ENCODE results near the gene FLOT1. TPM values are rescaled to one million over a fixed set of nuclear protein-coding genes. Genes with fewer than 3 reads are reported as not detected.

FLOT1 gene
- total and polyA plus RNA-seq, 2 of the 13 experiments (the other 11 are each of a cell fraction or from before 2014, with no cell fraction given), result 82.3 to 130 TPM

DNA sequence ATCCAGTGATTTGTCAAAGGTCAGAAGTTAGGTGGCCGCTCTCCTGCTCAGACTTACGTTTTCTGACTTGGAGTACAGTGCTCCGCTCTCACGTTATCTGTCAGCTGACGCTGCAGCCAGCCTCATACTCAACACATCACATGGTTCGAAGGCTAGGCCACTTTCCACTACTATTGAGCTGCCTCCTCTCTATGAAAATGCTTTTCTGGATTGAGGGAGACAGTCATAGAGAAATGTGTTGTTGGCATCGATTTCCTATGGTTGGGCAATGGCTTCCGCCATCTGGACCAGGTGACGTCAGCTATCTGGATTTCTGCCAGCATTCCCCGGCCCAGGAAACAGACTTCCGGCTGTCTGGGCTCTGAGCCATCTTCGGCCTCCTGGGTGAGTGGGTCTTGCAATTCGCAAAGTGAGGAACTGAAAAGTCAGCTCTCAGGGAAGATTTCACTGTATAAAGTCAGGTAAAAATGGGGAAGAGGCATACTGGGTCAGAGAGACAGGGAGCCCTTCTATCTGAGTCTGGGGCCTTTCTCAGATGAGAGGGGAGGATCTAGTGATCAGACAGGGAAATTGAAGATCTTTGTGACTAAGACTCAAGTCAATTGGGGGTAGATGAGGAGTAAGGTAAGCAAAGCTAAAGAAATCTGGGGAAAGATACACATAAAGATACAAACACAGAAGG, 39.4 kb upstream of the FLOT1 start (continued):
- TF ChIP-seq HES4 (CRISPR knock-in tag; IDR thresholded peaks at IDR 0.05; ENCODE audit: borderline replicate concordance) (peak; percentile 41; the same call in 1 of the 2 replicates), RARA (CRISPR knock-in tag; IDR thresholded peaks at IDR 0.05) (peak; percentile 94), ZNF33B (CRISPR knock-in tag; IDR thresholded peaks at IDR 0.05) (no peak; the same call in 1 of the 2 replicates), ZNF746 (CRISPR knock-in tag; IDR thresholded peaks at IDR 0.05) (peak; percentile 90), SP140L (CRISPR knock-in tag; IDR thresholded peaks at IDR 0.05; ENCODE audit: borderline replicate concordance) (0 out of 2 replicates have a peak, but pooled peaks have one; percentile 26), TEAD3 (CRISPR knock-in tag; optimal IDR thresholded peaks at IDR 0.05; ENCODE audit: borderline replicate concordance) (peak; percentile 95), REXO4 (CRISPR knock-in tag; IDR thresholded peaks at IDR 0.05; ENCODE audit: borderline replicate concordance) (no peak), ZNF891 (CRISPR knock-in tag; IDR thresholded peaks at IDR 0.05) (no peak; the same call in 1 of the 2 replicates), MEF2D (CRISPR knock-in tag; IDR thresholded peaks at IDR 0.05) (peak; percentile 90), ZBTB7B (CRISPR knock-in tag; IDR thresholded peaks at IDR 0.05) (peak; percentile 64), TMF1 (CRISPR knock-in tag; IDR thresholded peaks at IDR 0.05; ENCODE audit: low read depth) (no peak), ZFP62 (CRISPR knock-in tag; IDR thresholded peaks at IDR 0.05) (peak; percentile 81; the same call in 1 of the 2 replicates), GMEB2 (CRISPR knock-in tag; IDR thresholded peaks at IDR 0.05; ENCODE audit: low read depth) (no peak), ZNF414 (CRISPR knock-in tag; IDR thresholded peaks at IDR 0.05) (peak; percentile 98), PAWR (CRISPR knock-in tag; IDR thresholded peaks at IDR 0.05; ENCODE audit: borderline replicate concordance) (0 out of 2 replicates have a peak, but pooled peaks have one; percentile 59), MTF2 (CRISPR knock-in tag; IDR thresholded peaks at IDR 0.05; ENCODE audit: borderline replicate concordance) (no peak), REPIN1 (CRISPR knock-in tag; IDR thresholded peaks at IDR 0.05; ENCODE audit: borderline replicate concordance, low read depth) (peak; percentile 78; the same call in 1 of the 2 replicates)
- TF ChIP-seq, protein P1, sequence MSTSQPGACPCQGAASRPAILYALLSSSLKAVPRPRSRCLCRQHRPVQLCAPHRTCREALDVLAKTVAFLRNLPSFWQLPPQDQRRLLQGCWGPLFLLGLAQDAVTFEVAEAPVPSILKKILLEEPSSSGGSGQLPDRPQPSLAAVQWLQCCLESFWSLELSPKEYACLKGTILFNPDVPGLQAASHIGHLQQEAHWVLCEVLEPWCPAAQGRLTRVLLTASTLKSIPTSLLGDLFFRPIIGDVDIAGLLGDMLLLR (CRISPR knock-in tag; IDR thresholded peaks at IDR 0.05), result 0 out of 2 replicates have a peak, but pooled peaks have one; percentile 36
- TF ChIP-seq, protein P2, sequence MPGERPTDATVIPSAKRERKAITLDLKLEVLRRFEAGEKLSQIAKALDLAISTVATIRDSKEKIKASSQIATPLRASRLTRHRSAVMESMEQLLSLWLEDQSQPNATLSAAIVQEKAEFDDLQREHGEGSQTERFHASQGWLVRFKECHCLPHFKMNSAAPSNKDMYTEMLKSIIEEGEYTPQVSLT (CRISPR knock-in tag; IDR thresholded peaks at IDR 0.05; ENCODE audit: borderline replicate concordance, low read depth), result no peak
- TF ChIP-seq, protein P3, sequence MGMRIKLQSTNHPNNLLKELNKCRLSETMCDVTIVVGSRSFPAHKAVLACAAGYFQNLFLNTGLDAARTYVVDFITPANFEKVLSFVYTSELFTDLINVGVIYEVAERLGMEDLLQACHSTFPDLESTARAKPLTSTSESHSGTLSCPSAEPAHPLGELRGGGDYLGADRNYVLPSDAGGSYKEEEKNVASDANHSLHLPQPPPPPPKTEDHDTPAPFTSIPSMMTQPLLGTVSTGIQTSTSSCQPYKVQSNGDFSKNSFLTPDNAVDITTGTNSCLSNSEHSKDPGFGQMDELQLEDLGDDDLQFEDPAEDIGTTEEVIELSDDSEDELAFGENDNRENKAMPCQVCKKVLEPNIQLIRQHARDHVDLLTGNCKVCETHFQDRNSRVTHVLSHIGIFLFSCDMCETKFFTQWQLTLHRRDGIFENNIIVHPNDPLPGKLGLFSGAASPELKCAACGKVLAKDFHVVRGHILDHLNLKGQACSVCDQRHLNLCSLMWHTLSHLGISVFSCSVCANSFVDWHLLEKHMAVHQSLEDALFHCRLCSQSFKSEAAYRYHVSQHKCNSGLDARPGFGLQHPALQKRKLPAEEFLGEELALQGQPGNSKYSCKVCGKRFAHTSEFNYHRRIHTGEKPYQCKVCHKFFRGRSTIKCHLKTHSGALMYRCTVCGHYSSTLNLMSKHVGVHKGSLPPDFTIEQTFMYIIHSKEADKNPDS (CRISPR knock-in tag; IDR thresholded peaks at IDR 0.05), result peak; percentile 90; the same call in 1 of the 2 replicates
- TF ChIP-seq, protein P4, sequence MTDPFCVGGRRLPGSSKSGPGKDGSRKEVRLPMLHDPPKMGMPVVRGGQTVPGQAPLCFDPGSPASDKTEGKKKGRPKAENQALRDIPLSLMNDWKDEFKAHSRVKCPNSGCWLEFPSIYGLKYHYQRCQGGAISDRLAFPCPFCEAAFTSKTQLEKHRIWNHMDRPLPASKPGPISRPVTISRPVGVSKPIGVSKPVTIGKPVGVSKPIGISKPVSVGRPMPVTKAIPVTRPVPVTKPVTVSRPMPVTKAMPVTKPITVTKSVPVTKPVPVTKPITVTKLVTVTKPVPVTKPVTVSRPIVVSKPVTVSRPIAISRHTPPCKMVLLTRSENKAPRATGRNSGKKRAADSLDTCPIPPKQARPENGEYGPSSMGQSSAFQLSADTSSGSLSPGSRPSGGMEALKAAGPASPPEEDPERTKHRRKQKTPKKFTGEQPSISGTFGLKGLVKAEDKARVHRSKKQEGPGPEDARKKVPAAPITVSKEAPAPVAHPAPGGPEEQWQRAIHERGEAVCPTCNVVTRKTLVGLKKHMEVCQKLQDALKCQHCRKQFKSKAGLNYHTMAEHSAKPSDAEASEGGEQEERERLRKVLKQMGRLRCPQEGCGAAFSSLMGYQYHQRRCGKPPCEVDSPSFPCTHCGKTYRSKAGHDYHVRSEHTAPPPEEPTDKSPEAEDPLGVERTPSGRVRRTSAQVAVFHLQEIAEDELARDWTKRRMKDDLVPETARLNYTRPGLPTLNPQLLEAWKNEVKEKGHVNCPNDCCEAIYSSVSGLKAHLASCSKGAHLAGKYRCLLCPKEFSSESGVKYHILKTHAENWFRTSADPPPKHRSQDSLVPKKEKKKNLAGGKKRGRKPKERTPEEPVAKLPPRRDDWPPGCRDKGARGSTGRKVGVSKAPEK (CRISPR knock-in tag; IDR thresholded peaks at IDR 0.05; ENCODE audit: borderline replicate concordance), result no peak
